GM18951 (cell line): Measurements from ENCODE around the gene RPAP2.
A peak's percentile ranks its signal among the peaks of the same experiment; 100 is the strongest.
"Not testable (repeated sequence)": the region's sequence is repeated elsewhere in the genome, so short reads cannot be mapped to it uniquely, and the experiment has no call there.

Source experiments
- POLR2A ChIP-seq: IDR thresholded peaks from 4 replicates; pipeline ENCODE4 v1.6.1; 2011; ENCODE audit warnings: mild to moderate bottlenecking; ENCODE audit not compliant: insufficient read length, insufficient read depth; ENCODE audit errors: extremely low read depth
- in situ Hi-C: fragments of 300-500 bp; cut with MboI; formaldehyde crosslinking; loops from one replicate; pipeline ENCODE4 v1.12.0; 2022; ENCODE audit warnings: low sequenced_read_pairs, mixed read lengths, inconsistent platforms; ENCODE audit not compliant: unreplicated experiment

Gene RPAP2

GRCh38 chr1:92298573-92299476, at the start of gene RPAP2, which contains the start of gene GLMN:
RPAP2 (plus strand) TSS chr1:92299059; CDS start chr1:92299074, 15 bp downstream.
GLMN (minus strand) TSS chr1:92298987; CDS start chr1:92297999, 988 bp downstream.
- TF ChIP-seq POLR2A: peak; percentile 98
- in situ Hi-C loops: no loop called here

- in situ Hi-C loops: not testable (repeated sequence)
Observed at GRCh38 chr1:92254714-92255113, 44.1 kb upstream of the RPAP2 start.

GRCh38 chr1:92259350-92259749, 39.5 kb upstream of the RPAP2 start:
- in situ Hi-C loops: no loop called here
- no peak for TF ChIP-seq POLR2A

GRCh38 chr1:92262516-92262915, 36.3 kb upstream of the RPAP2 start:
- TF ChIP-seq POLR2A: no peak
- in situ Hi-C loops: no loop called here

GRCh38 chr1:92273039-92273438, 25.8 kb upstream of the RPAP2 start:
- TF ChIP-seq POLR2A: no peak
- in situ Hi-C loops: no loop called here

GRCh38 chr1:92274939-92275338, 23.9 kb upstream of the RPAP2 start:
- in situ Hi-C loops: no loop called here
- no peak for TF ChIP-seq POLR2A

GRCh38 chr1:92276082-92276481, 22.8 kb upstream of the RPAP2 start:
- in situ Hi-C loops: no loop called here
- no peak for TF ChIP-seq POLR2A

GRCh38 chr1:92277105-92277723, 21.6 kb upstream of the RPAP2 start:
- in situ Hi-C loops: no loop called here
- no peak for TF ChIP-seq POLR2A

- in situ Hi-C loops: not testable (repeated sequence)
Observed at GRCh38 chr1:92279781-92280180, 19.1 kb upstream of the RPAP2 start.

- in situ Hi-C loops: not testable (repeated sequence)
Observed at GRCh38 chr1:92281411-92281810, 17.4 kb upstream of the RPAP2 start.

- TF ChIP-seq POLR2A: no peak
- in situ Hi-C loops: no loop called here
Observed at GRCh38 chr1:92291372-92291999, 7.4 kb upstream of the RPAP2 start.

- in situ Hi-C loops: no loop called here
- no peak for TF ChIP-seq POLR2A
Observed at GRCh38 chr1:92298213-92298572, 666 bp upstream of the RPAP2 start.

GRCh38 chr1:92299477-92300150, 755 bp downstream of the RPAP2 start:
- in situ Hi-C loops: no loop called here
- no peak for TF ChIP-seq POLR2A

- in situ Hi-C loops: no loop called here
Observed at GRCh38 chr1:92301021-92301420, 2.2 kb downstream of the RPAP2 start.

More at GRCh38 chr1:92301021-92301420, 2.2 kb downstream of the RPAP2 start:
- no peak for TF ChIP-seq POLR2A
